Pancreas (tissue), 10 donors: ENCODE results near the gene CYRIA. TPM values are rescaled to one million over a fixed set of nuclear protein-coding genes. Genes with fewer than 3 reads are reported as not detected.
A peak's percentile ranks its signal among the peaks of the same experiment; 100 is the strongest.

ENCODE experiments used
- ATAC-seq, 4 donors: fragments of 200-7000 bp; cut with Tn5 transposase; one replicate each; pipeline versions ENCODE4 v1.8.0 to v1.9.1; 2020; ENCODE audit warnings: mild to moderate bottlenecking in 4 of 4, moderate library complexity in 4 of 4
- DNase-seq, 6 donors: peaks; one replicate each; pipeline ENCODE4 v3.0.0-alpha.2; 2020
- FAIRE-seq: peaks from 2 replicates; lab custom pipeline; 2012; peaks lifted over from hg19 to GRCh38; lab: Jason Lieb, UNC
- H3K27ac ChIP-seq, 4 donors: fragments of 200-600 bp; sonication (generic); 1 replicate in 3 of 4; 2 replicates in 1 of 4; pipeline versions ENCODE4 v1.5.0 to v1.8.0; 2020
- H3K27me3 ChIP-seq, 4 donors: fragments of 200-600 bp; one replicate each; pipeline ENCODE4 v1.8.0; 2021
- H3K36me3 ChIP-seq, 3 donors: fragments of 200-600 bp; sonication (generic) in 1 of 3; one replicate each; pipeline versions ENCODE4 v1.5.0 to v1.8.0; 2020 to 2021
- H3K4me1 ChIP-seq, 3 donors: fragments of 200-600 bp; one replicate each; pipeline ENCODE4 v1.8.0; 2021
- H3K4me3 ChIP-seq, 4 donors: fragments of 200-600 bp; sonication (generic) in 2 of 4; one replicate each; pipeline versions ENCODE4 v1.5.0 to v1.8.0; 2020 to 2021
- H3K9me3 ChIP-seq, 4 donors: fragments of 200-600 bp; one replicate each; pipeline ENCODE4 v1.8.0; 2021
- CTCF ChIP-seq, 4 donors: fragments of 200-600 bp; sonication (generic) in 3 of 4; IDR thresholded peaks; one replicate each; pipeline versions ENCODE4 v1.5.0 to v1.8.0; 2021; ENCODE audit warnings: antibody characterized with exemption in 4 of 4
- WGBS, 2 donors: extraction: QIAGEN DNeasy Blood & Tissue Kit; methylation state at CpG; one replicate each; pipeline ENCODE4 v1.1.7; 2013; 5-methylcytosine and 5-hydroxymethylcytosine counted together
- intact Hi-C, 3 donors: fragments of 100-400 bp; cut with DNase I; formaldehyde crosslinking; loops; one replicate each; pipeline versions ENCODE4 v1.11.1 to v1.14.2; 2022
- polyA plus RNA-seq, 2 donors: library from polyadenylated mRNA; stranded (reverse); fragments of 200-250 nt; gene quantifications; one replicate each; pipeline ENCODE4 v1.2.3, GENCODE V29; 2013
- total RNA-seq, 6 donors: library from RNA; stranded (reverse); fragmentation: NEBNext Ultra II Directional in 4 of 6; extraction: Animal tissue kit (Norgen Biotek cat#: 25700) in 4 of 6; gene quantifications; one replicate each; pipeline versions ENCODE4 v1.2.1 to v1.2.4, GENCODE V29; 2021 to 2023
- donor health status: healthy with polysubstance abuse.
- donor health status: DM: no; HTN: no; CAD: no; lungs with moderate emphysema.
- donor health status: DM: no; HTN: no; CAD: no.
- donor health status: control.
- donor health status: control.
- donor health status: Bipolar disorder and iron deficiency.
- donor health status: DM: yes; HTN: yes; CAD: no.
- donor health status: DM: no; HTN: no; CAD: no.
- donor health status: DM: no; HTN: no; CAD: no.
- donor health status: DM: yes; HTN: yes; CAD: no.

CYRIA gene
- total and polyA plus RNA-seq, 8 donors, result 0.65 to 7.6 (median 1.7) TPM

- H3K4me1 ChIP-seq, result peaks cover 0 to 13% (median 9%) of the 10 kb centered on the region in 3 donors
- H3K9me3 ChIP-seq, result no peaks in the 10 kb centered on the region
- H3K27ac ChIP-seq, result peak overlapping the region in 2 of 4 donors; percentile 42 to 50
- TF ChIP-seq CTCF (IDR thresholded peaks at IDR 0.05), result no peak
- H3K36me3 ChIP-seq, result no peaks in the 10 kb centered on the region
- H3K27me3 ChIP-seq, result no peaks in the 10 kb centered on the region
- FAIRE-seq (no peak), DNase-seq (no peak), ATAC-seq (peak in 3 of 4 donors; percentile 29 to 64 (median 51))
- intact Hi-C loops, result no loop called here
- H3K4me3 ChIP-seq, result no peak overlapping the region
- WGBS, 2 donors, result 74 to 85% methylated on average over 8 of the region's 8 CpGs
Observed at GRCh38 chr2:16656784-16657391, 8.7 kb downstream of the CYRIA start.

DNA sequence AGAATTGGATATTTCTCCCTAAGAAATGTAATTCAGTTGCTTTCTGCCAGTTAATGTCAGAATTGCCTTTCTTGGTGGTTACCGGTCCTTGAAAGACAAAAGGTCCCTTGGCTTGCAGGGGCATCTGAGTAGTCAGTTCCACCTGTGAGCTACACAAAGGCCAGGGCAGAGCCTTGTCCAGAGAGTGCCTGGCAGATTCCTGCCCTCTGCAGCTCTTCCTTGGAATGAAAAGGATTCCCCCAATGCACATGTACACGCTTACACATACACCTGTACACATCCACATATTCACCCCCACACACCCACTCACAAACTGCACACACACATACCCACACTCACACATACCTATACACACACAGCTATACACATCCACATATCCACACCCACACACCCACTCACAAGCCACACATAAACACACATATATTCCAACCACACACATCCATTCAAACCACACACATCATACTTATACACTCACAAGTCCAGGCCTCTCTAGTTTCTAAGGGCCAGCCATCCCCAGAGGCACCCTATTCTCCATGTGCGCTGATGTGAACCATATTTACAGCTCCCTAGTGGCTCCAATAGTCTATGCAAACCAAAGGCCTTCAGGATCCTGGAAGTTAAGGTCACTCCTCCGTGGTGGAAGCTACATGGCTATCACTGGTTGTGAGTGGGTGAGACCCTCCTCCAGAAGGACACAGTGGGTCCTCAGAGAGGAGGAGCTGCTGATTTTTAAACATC lies 9.6 kb downstream of the CYRIA start:
- peak overlapping the region in 2 of 4 donors; percentile 42 to 50 for H3K27ac ChIP-seq
- TF ChIP-seq CTCF (IDR thresholded peaks at IDR 0.05), result no peak
- peaks cover 0 to 15% (median 9%) of the 10 kb centered on the region in 3 donors for H3K4me1 ChIP-seq
- ATAC-seq (no peak), DNase-seq (no peak), FAIRE-seq (no peak)
- WGBS, 2 donors, result 85 to 90% methylated on average over 4 of the region's 4 CpGs
- H3K4me3 ChIP-seq, result no peak overlapping the region
- intact Hi-C loops, result no loop called here
- no peaks in the 10 kb centered on the region for H3K9me3 ChIP-seq
- H3K36me3 ChIP-seq, result no peaks in the 10 kb centered on the region
- no peaks in the 10 kb centered on the region for H3K27me3 ChIP-seq

DNA sequence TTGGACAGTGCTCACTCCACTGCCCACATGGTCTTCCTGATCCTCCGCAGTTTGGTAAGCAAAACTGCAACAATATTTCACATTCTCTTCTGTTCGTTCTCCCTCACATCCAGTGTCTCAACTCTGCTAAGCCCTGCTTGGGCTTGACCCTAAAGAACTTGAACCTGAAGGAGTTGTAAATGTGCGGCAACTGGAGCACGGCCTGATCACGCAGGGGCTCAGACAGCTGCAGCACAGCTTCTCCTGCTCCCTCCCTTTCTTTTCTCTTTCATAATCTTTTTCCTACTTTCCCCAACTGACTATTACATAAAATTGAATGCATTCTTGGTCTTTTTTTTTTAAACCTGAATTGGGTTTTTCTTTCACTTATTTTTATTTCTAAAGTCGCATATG lies 10.2 kb downstream of the CYRIA start:
- intact Hi-C loops, result no loop called here
- H3K36me3 ChIP-seq, result no peaks in the 10 kb centered on the region
- ATAC-seq (no peak), FAIRE-seq (no peak), DNase-seq (no peak)
- H3K27ac ChIP-seq, result no peak overlapping the region
- 88 to 94% methylated on average over 6 of the region's 6 CpGs for WGBS, 2 donors
- H3K27me3 ChIP-seq, result no peaks in the 10 kb centered on the region
- H3K4me1 ChIP-seq, result peaks cover 0 to 20% (median 9%) of the 10 kb centered on the region in 3 donors
- no peaks in the 10 kb centered on the region for H3K9me3 ChIP-seq
- no peak for TF ChIP-seq CTCF (IDR thresholded peaks at IDR 0.05)
- no peak overlapping the region for H3K4me3 ChIP-seq

DNA sequence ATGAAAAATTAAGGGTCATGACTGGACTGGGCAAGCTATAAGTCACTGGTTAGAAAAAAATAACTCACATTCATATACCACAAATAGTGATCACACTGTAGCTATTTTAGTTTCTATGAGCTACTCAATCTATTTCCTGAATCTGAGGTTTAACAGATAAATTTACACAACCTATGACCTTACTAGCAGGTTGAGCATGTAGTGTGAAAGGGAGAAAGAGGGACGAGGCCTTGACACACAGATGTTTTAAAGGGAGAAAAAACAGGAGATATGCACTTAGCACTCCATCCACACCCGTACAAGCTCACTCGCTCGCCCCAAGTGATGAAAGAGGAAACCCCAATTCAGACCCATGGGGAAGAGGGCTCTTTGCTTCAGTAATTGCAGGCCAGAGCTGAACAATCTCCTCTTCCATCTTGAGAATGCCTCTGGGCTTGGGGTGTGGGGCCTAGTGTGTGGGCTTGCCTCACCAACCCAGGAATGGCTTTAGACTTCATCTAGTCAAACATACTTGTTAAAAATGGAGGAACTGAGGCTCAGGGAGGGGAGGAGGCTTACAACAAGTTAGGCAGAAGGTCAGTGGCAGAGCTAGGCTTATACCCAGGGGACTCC lies 10.7 kb downstream of the CYRIA start:
- intact Hi-C loops, result no loop called here

More for the DNA sequence above, 10.7 kb downstream of the CYRIA start:
- TF ChIP-seq CTCF (IDR thresholded peaks at IDR 0.05), result no peak
- 84 to 91% methylated on average over 4 of the region's 4 CpGs for WGBS, 2 donors
- DNase-seq (no peak), FAIRE-seq (no peak), ATAC-seq (no peak)
- Histone ChIP-seq H3K4me1 (peaks cover 0 to 20% (median 9%) of the 10 kb centered on the region in 3 donors), H3K36me3 (no peaks in the 10 kb centered on the region), H3K27me3 (no peaks in the 10 kb centered on the region), H3K27ac (no peak overlapping the region), H3K4me3 (no peak overlapping the region), H3K9me3 (no peaks in the 10 kb centered on the region)
